Endothelial cell of umbilical vein (primary cell): ENCODE results near the gene KIFC1. TPM values are rescaled to one million over a fixed set of nuclear protein-coding genes. Genes with fewer than 3 reads are reported as not detected.
A peak's percentile ranks its signal among the peaks of the same experiment; 100 is the strongest.

Experiments used
- BruUV-seq: library from RNA; stranded (reverse); fragments of 400-500 nt; replicated peaks from 2 replicates; lab custom pipeline; 2021; lab: Mats Ljungman, UMichigan
- CTCF ChIA-PET: fragments of 300-600, 350-600 bp; sonication (Branson Sonifier 250); formaldehyde crosslinking; loops from one replicate; lab custom pipeline; 2021; ENCODE audit warnings: antibody characterized with exemption, inconsistent platforms; lab: Charles Lee
- POLR2A ChIA-PET: fragments of 300-600, 350-600 bp; sonication (Branson Sonifier 250); formaldehyde crosslinking; loops from one replicate; lab custom pipeline; 2021; ENCODE audit warnings: antibody characterized with exemption, inconsistent platforms; lab: Charles Lee
- DNase-seq: peaks from one replicate; pipeline ENCODE4 v3.0.0-alpha.2; 2011; ENCODE audit warnings: low read depth, low spot score
- FAIRE-seq: peaks from 2 replicates; lab custom pipeline; 2011; peaks lifted over from hg19 to GRCh38; lab: Jason Lieb, UNC
- H2AFZ ChIP-seq: 2 replicates; pipeline ENCODE4 v1.6.0; 2012; ENCODE audit warnings: low read depth, low read length, control low read depth, inconsistent platforms
- H3K27ac ChIP-seq: 2 replicates; pipeline ENCODE4 v1.5.1; 2011; ENCODE audit warnings: low read depth, mild to moderate bottlenecking, control low read depth, low read length, moderate library complexity; ENCODE audit not compliant: insufficient read depth
- H3K27me3 ChIP-seq, 2 experiments: 2 replicates each; pipeline versions ENCODE4 v1.6.0 to v1.6.1; 2011; ENCODE audit warnings: low read length in 2 of 2, mixed read lengths in 1 of 2; ENCODE audit not compliant: control insufficient read depth in 2 of 2, insufficient read depth in 2 of 2
- H3K36me3 ChIP-seq, 2 experiments: 2 replicates in 1 of 2; 3 replicates in 1 of 2; pipeline ENCODE4 v1.5.1; 2011; ENCODE audit warnings: low read length in 2 of 2, mild to moderate bottlenecking in 1 of 2, moderate library complexity in 1 of 2; ENCODE audit not compliant: control insufficient read depth in 2 of 2, insufficient read depth in 2 of 2; ENCODE audit errors: extremely low read depth in 1 of 2
- H3K4me1 ChIP-seq: 3 replicates; pipeline ENCODE4 v1.5.1; 2011; ENCODE audit warnings: mild to moderate bottlenecking, low read length; ENCODE audit not compliant: control insufficient read depth, insufficient read depth; ENCODE audit errors: extremely low read depth
- H3K4me2 ChIP-seq: 2 replicates; pipeline ENCODE4 v1.6.1; 2011; ENCODE audit warnings: low read length, control low read depth, mixed read lengths; ENCODE audit not compliant: insufficient read depth
- H3K4me3 ChIP-seq, 3 experiments: fragments of 200-600 bp in 1 of 3; sonication (generic), shearing (Covaris generic) in 1 of 3; replicated peaks in 1 of 3; 2 replicates each; pipeline ENCODE4 v1.5.1; 2011 to 2016; ENCODE audit warnings: control low read depth in 3 of 3, low read length in 3 of 3, mild to moderate bottlenecking in 2 of 3, inconsistent platforms in 1 of 3, low read depth in 1 of 3, moderate library complexity in 1 of 3; ENCODE audit not compliant: insufficient read depth in 1 of 3
- H3K79me2 ChIP-seq: 2 replicates; pipeline ENCODE4 v1.6.0; 2012; ENCODE audit warnings: low read length, inconsistent platforms; ENCODE audit not compliant: control insufficient read depth, insufficient read depth
- H3K9ac ChIP-seq: replicated peaks from 2 replicates; pipeline ENCODE3; 2011; ENCODE audit warnings: low read length, control low read depth; ENCODE audit not compliant: insufficient read depth; ENCODE audit errors: extremely low read depth
- H3K9me1 ChIP-seq: replicated peaks from 3 replicates; pipeline ENCODE4 v1.6.0; 2011; ENCODE audit warnings: mild to moderate bottlenecking, low read length; ENCODE audit not compliant: control insufficient read depth, insufficient read depth; ENCODE audit errors: extremely low read depth
- H3K9me3 ChIP-seq: replicated peaks from 2 replicates; pipeline ENCODE4 v1.5.1; 2012; ENCODE audit warnings: low read length, inconsistent platforms; ENCODE audit not compliant: control insufficient read depth, insufficient read depth
- H4K20me1 ChIP-seq: replicated peaks from 2 replicates; pipeline ENCODE3; 2011; ENCODE audit warnings: mild to moderate bottlenecking, low read length; ENCODE audit not compliant: control insufficient read depth, insufficient read depth; ENCODE audit errors: extremely low read depth
- CTCF ChIP-seq, 2 donors: IDR thresholded peaks; 1 replicate in 1 of 2; 2 replicates in 1 of 2; pipeline ENCODE4 v1.5.1; 2011; ENCODE audit warnings: low read length in 2 of 2, mild to moderate bottlenecking in 2 of 2, moderate library complexity in 2 of 2, control low read depth in 1 of 2, inconsistent platforms in 1 of 2, low read depth in 1 of 2; ENCODE audit not compliant: insufficient read depth in 1 of 2; ENCODE audit errors: extremely low read depth in 1 of 2
- POLR2A ChIP-seq: IDR thresholded peaks from 2 replicates; pipeline ENCODE4 v1.6.1; 2012; ENCODE audit warnings: low read depth, mild to moderate bottlenecking, control low read depth, low read length
- POLR2AphosphoS5 ChIP-seq: IDR thresholded peaks from 2 replicates; pipeline ENCODE4 v1.6.1; 2012; ENCODE audit warnings: low read depth, mild to moderate bottlenecking, control low read depth, low read length, moderate library complexity; ENCODE audit not compliant: insufficient read depth
- dilution Hi-C: fragments of 300-500 bp; cut with MboI; formaldehyde crosslinking; loops from one replicate; pipeline ENCODE4 v1.15.0; 2019; ENCODE audit warnings: low sequenced_read_pairs; ENCODE audit not compliant: extremely low pct_ligation_motif_present
- intact Hi-C: fragments of 100-400 bp; cut with micrococcal nuclease; formaldehyde crosslinking; loops from one replicate; pipeline ENCODE4 v1.10.0; 2022
- polyA plus RNA-seq, 4 experiments: library from polyadenylated mRNA; depleted of rRNA in 3 of 4; stranded (reverse) in 3 of 4; unstranded in 1 of 4; fragments of >200 nt; gene quantifications; 2 replicates each; pipeline versions ENCODE4 v1.2.1 to v1.2.3, GENCODE V29; 2011 to 2012; ENCODE audit warnings: missing spikeins in 1 of 4
- total RNA-seq: library from RNA; stranded (reverse); gene quantifications from 2 replicates; pipeline ENCODE4 v1.2.3, GENCODE V29; 2021

Gene KIFC1
- total and polyA plus RNA-seq, 2 donors (not counting 3 experiments of a cell fraction or from before 2014, with no cell fraction given) = 39.3 to 63.4 TPM

DNA sequence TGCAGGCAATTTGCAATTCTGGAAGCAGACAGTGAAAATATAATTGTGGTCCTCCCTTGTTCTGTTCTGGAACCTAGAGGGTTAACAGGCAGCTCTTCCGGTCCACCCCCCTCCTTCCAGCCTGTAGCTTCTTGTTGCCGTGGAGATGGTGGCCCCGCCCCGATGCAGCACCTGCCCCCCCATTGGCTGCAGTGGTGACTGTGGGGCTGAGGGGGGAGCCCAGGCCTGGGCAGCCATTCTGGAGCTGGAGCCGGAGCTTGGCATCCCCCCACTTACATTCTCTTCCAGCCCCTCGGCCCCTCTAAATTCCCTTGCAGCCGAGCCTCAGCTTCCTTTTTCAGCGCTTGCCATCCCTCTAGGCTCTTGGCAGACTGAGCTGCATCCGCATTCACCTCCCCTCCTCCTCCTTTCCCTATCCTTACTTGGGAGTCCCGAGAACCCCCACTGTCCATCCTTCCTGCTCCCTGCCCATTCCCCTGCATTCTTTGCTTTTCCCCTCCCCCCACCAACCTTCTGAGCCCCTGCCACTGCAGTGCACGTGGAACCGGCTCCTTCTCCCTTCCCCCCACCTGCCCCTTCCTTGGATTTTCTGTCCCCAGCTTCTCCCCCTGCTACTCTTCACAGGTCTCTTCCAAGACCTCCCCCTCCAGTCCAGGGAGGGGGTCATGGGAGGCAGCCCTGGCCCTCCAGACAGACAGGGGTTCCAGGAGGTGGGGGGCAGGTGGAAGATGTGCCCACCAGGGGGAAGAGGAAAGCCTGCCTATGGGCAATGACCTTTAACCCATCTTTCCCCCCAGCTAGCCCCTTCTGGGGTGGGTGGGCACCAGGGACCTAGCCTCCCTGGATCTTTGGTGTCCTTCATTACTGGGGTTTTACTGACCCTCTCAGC, 39.6 kb downstream of the KIFC1 start:
- Histone ChIP-seq H3K27ac (no peak overlapping the region), H3K4me1 (peaks cover 25% of the 10 kb centered on the region), H4K20me1 (no peaks in the 10 kb centered on the region), H3K27me3 (no peaks in the 10 kb centered on the region), H3K9ac (no peak overlapping the region), H3K36me3 (peaks cover 0 to 3% of the 10 kb centered on the region in 2 experiments), H3K79me2 (no peaks in the 10 kb centered on the region), H3K4me3 (no peak overlapping the region), H3K4me2 (no peak overlapping the region), H3K9me3 (no peaks in the 10 kb centered on the region), H3K9me1 (no peaks in the 10 kb centered on the region), H2AFZ (no peak overlapping the region)
- peak; percentile 53 for DNase-seq
- ChIA-PET POLR2A (no interaction called here), CTCF (interaction anchor here (0.6 to 1.5 kb wide), 5 partner anchors 13 to 159 kb away, joined by 3 to 5 read pairs (median 4); partner anchors contain the start of genes CUTA and ZBTB9)
- no TSS peak for BruUV-seq
- FAIRE-seq = peak; percentile 79
- TF ChIP-seq POLR2A (no peak), CTCF (IDR thresholded peaks at IDR 0.05; ENCODE audit: extremely low read depth in 1 of 2, insufficient read depth in 1 of 2, low read depth in 1 of 2, low read length in 2 of 2) (no peak), POLR2AphosphoS5 (no peak)
- dilution Hi-C loops = no loop called here
- intact Hi-C loops = loop anchor here (1.0 kb wide), 1 partner anchor 23 kb away; the partner anchor contains the start of gene ZBTB9
